HG02981 (cell line): ENCODE measurements around the gene CD180.

Source experiments
- ATAC-seq: cut with Tn5 transposase; IDR thresholded peaks from one replicate; pipeline ENCODE4 v1.9.1; 2021; ENCODE audit warnings: mild to moderate bottlenecking, moderate library complexity; ENCODE audit not compliant: unreplicated experiment

CD180 gene

GRCh38 chr5:67163863-67164595 lies 32.6 kb downstream of the CD180 start:
- no peak for ATAC-seq

- no peak for ATAC-seq
Observed at GRCh38 chr5:67163231-67163756, 33.3 kb downstream of the CD180 start.

GRCh38 chr5:67161767-67162166 lies 34.8 kb downstream of the CD180 start:
- no peak for ATAC-seq

GRCh38 chr5:67160985-67161384 lies 35.6 kb downstream of the CD180 start:
- no peak for ATAC-seq

- ATAC-seq: no peak
Observed at GRCh38 chr5:67160272-67160671, 36.3 kb downstream of the CD180 start.

- ATAC-seq: no peak
Observed at GRCh38 chr5:67156976-67157583, 39.5 kb downstream of the CD180 start.

GRCh38 chr5:67154556-67155206 lies 41.9 kb downstream of the CD180 start:
- no peak for ATAC-seq

GRCh38 chr5:67153292-67153691 lies 43.3 kb downstream of the CD180 start:
- no peak for ATAC-seq

GRCh38 chr5:67152400-67152799 lies 44.2 kb downstream of the CD180 start:
- no peak for ATAC-seq

- ATAC-seq: no peak
Observed at GRCh38 chr5:67149951-67150523, 46.6 kb downstream of the CD180 start.

- ATAC-seq: no peak
Observed at GRCh38 chr5:67149057-67149950, 47.3 kb downstream of the CD180 start.

- no peak for ATAC-seq
Observed at GRCh38 chr5:67147760-67148159, 48.8 kb downstream of the CD180 start.

GRCh38 chr5:67146981-67147380 lies 49.6 kb downstream of the CD180 start:
- no peak for ATAC-seq

GRCh38 chr5:67146574-67146973 lies 50.0 kb downstream of the CD180 start:
- no peak for ATAC-seq

- no peak for ATAC-seq
Observed at GRCh38 chr5:67144183-67144639, 52.4 kb downstream of the CD180 start.

- no peak for ATAC-seq
Observed at GRCh38 chr5:67143549-67143948, 53.0 kb downstream of the CD180 start.

- no peak for ATAC-seq
Observed at GRCh38 chr5:67142816-67143215, 53.8 kb downstream of the CD180 start.

- ATAC-seq: no peak
Observed at GRCh38 chr5:67141644-67142043, 55.0 kb downstream of the CD180 start.

GRCh38 chr5:67140413-67140812 lies 56.2 kb downstream of the CD180 start:
- no peak for ATAC-seq

GRCh38 chr5:67139030-67139429 lies 57.6 kb downstream of the CD180 start:
- ATAC-seq: no peak
